IPS-15b (cell line): ENCODE data around the gene LEAP2.

Experiments
- H3K27me3 ChIP-seq: one replicate; pipeline ENCODE4 v1.6.1; 2013; ENCODE audit warnings: low read length; ENCODE audit not compliant: control insufficient read depth, insufficient read depth
- H3K36me3 ChIP-seq: one replicate; pipeline ENCODE4 v1.6.1; 2013; ENCODE audit warnings: low read length; ENCODE audit not compliant: control insufficient read depth, insufficient read depth
- H3K4me1 ChIP-seq: one replicate; pipeline ENCODE4 v1.6.1; 2013; ENCODE audit warnings: mild to moderate bottlenecking, low read length; ENCODE audit not compliant: control insufficient read depth, insufficient read depth
- H3K4me3 ChIP-seq: one replicate; pipeline ENCODE4 v1.5.1; 2013; ENCODE audit warnings: low read depth, low read length
- H3K9ac ChIP-seq: one replicate; pipeline ENCODE4 v1.6.1; 2013; ENCODE audit warnings: low read depth, mild to moderate bottlenecking, low read length
- H3K9me3 ChIP-seq: one replicate; pipeline ENCODE4 v1.6.1; 2013; ENCODE audit warnings: mild to moderate bottlenecking, low read length; ENCODE audit not compliant: control insufficient read depth, insufficient read depth

Gene LEAP2, protein sequence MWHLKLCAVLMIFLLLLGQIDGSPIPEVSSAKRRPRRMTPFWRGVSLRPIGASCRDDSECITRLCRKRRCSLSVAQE

GRCh38 chr5:132873119-132873929 lies at the start of gene LEAP2:
TSS of gene LEAP2 (plus strand) at chr5:132873668. CDS start at chr5:132873695, 27 bp downstream.
- Histone ChIP-seq H3K9ac (no peak within 1 kb of the TSS), H3K4me3 (no peak within 1 kb of the TSS), H3K4me1 (no peaks in the 10 kb centered on the region), H3K9me3 (no peaks in the 10 kb centered on the region), H3K27me3 (no peaks in the 10 kb centered on the region), H3K36me3 (peaks cover under 1% of the 10 kb centered on the region)

DNA sequence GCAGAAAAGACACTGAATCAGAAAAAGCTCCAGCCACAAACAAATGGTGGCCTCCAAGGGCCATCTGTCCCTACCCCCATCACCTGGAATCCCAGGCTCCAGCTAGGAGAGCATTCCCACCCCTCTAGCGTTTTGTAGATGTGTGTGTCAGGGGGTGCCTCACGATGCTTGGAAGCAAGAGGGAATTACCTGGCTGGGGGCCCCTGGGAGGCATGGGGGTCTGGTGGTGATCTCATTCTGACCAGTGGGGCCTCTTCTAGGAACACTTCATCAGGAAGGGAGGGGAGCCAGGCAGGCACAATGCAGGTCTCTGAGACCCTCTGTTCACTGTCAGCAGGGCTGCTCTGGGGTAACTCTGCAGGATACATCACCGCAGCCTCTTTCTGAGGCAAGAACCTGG lies 49.0 kb upstream of the LEAP2 start:
- H3K9me3 ChIP-seq: no peaks in the 10 kb centered on the region
- no peak overlapping the region for H3K9ac ChIP-seq
- peaks cover 7% of the 10 kb centered on the region for H3K4me1 ChIP-seq
- H3K27me3 ChIP-seq: peaks cover 70% of the 10 kb centered on the region
- H3K4me3 ChIP-seq: no peak overlapping the region
- H3K36me3 ChIP-seq: no peaks in the 10 kb centered on the region

GRCh38 chr5:132825033-132825833 lies 48.2 kb upstream of the LEAP2 start:
- Histone ChIP-seq H3K27me3 (peaks cover 77% of the 10 kb centered on the region), H3K36me3 (no peaks in the 10 kb centered on the region), H3K4me1 (peaks cover 7% of the 10 kb centered on the region), H3K9me3 (no peaks in the 10 kb centered on the region), H3K9ac (peak overlapping the region; percentile 56), H3K4me3 (peak overlapping the region; percentile 37)

DNA sequence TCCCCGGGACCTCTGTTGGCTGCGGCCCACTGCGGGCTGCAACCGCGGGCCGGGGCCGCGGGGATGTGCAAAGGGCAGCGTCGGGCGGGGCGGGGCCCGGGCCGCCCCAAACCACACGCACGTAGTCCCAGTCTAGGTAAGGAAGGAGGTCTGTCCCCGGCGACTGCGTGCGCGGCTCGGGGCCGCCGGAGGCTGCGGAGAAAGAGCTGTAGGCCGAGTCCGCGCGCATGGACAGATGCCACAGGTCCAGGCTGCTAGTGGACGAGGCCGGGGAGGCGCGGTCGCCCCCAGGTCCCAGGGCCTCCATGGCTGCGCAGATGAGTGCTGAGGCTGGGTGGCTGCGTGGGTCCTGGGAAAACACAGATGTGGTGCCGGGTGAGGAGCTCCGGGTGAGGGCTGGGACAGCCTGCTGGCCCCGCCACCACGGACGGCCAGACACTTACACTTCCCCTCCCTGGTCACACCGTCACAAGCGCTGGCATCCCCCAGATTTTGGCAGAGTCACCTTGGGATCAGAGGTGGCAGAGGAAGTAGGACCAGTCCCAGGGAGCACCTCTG lies 47.6 kb upstream of the LEAP2 start:
- Histone ChIP-seq H3K4me3 (peak overlapping the region; percentile 37), H3K4me1 (peaks cover 7% of the 10 kb centered on the region), H3K36me3 (no peaks in the 10 kb centered on the region), H3K9me3 (no peaks in the 10 kb centered on the region), H3K27me3 (peaks cover 77% of the 10 kb centered on the region), H3K9ac (peak overlapping the region; percentile 47)

GRCh38 chr5:132826424-132827082 lies 46.9 kb upstream of the LEAP2 start:
- Histone ChIP-seq H3K36me3 (no peaks in the 10 kb centered on the region), H3K4me1 (peaks cover 7% of the 10 kb centered on the region), H3K27me3 (peaks cover 77% of the 10 kb centered on the region), H3K9me3 (no peaks in the 10 kb centered on the region), H3K4me3 (peak overlapping the region; percentile 37), H3K9ac (no peak overlapping the region)

DNA sequence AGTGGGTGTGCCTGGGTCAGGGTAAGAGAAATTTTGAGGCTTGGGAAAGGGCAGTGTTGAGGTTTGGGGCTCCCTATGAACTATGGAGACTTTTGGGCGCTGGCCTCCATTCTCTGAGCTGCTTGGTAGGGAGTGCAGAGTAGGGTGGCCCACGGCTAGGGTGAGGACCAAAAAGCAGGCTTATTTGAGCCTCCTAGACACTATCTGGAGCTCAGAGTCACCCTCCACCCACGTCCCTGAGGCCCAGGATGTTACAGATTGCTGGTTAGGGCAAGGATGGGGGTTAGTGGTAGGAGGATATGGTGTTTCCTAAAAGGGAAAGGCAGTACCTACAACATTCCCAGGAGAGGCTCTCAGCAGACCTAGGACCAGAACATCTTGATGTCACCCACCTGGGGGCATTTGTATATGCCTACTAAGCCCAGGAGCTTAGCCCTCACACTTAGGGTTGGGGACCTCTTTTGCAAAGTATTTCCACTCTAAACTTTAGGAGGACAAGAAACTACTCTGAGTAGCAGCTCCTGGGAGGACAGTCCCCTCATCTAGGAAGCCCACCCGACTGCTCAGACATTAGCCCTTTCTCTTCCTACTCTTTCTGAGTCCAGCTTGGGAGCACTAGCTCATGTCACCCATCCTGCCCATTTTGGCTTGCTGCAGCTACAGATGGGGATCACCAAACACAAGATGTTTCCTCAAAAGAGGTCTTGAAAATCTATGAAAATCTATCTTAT lies 45.4 kb upstream of the LEAP2 start:
- H3K9me3 ChIP-seq: no peaks in the 10 kb centered on the region
- no peak overlapping the region for H3K9ac ChIP-seq
- no peak overlapping the region for H3K4me3 ChIP-seq
- no peaks in the 10 kb centered on the region for H3K36me3 ChIP-seq
- peaks cover 7% of the 10 kb centered on the region for H3K4me1 ChIP-seq
- peaks cover 85% of the 10 kb centered on the region for H3K27me3 ChIP-seq

DNA sequence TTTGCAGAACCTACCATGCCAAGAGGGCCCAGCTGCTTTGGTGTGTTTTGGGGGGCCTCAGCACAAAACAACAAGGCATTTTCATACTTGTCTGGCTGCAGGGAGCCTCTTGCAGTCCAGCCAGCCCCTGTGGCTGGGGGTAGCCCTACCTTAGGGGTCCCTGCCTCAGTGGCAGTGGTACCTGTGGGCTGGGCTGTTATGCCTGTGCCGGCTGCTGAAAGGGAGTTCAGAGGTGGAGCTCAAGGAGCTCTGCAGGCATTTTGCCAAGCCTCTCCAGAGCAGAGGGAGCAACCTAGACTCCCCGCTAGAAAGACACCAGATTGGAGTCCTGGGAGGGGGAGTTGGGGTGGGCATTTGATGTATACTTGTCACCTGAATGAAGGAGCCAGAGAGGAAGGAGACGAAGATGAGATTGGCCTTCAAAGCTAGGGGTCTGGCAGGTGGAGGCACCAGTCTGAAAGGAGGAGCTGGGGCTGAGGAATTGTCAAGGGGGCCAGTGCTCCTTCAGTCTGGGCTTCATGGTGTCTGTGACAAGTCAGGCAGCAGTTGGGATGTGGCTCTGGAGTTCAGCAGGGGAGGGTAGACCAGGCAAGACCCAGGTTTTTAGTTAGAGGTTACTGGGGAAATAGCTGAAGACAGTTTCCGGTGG lies 44.5 kb upstream of the LEAP2 start:
- H3K9ac ChIP-seq: no peak overlapping the region

DNA sequence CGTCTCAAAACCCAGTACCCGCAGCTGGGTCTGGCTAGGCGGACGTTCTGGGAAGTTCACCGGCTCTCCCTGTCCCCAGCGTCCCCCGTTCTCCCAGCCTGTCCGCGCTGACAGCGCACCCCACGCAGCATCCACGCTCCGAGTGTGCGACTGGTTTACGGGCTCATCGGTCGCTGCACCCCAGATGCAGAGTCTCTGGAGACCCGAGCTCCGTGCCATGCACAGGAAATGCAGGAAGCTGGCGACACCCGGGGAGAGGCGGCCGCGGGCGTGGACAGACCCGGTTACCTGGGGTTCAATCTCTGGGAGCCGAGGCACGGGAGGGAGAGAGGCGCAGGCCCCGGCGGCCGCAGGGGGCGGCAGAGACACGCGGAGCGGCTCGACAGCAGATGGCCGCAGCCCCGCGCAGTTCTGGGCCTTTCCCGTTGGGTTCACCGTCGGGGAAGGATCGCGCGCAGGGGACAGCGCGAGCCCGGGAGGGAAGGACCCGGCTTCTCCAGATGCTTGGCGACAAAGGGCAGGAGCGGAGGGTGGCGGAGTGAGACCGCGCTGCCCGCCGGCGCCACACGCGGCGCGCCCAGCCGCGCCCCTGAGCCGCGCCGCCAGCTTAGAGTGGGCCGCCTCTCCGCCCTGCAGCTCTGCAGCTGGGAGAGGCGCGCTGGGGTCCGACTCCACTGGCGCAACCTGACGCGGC lies 43.6 kb upstream of the LEAP2 start:
- Histone ChIP-seq H3K4me3 (peak overlapping the region; percentile 73), H3K27me3 (peaks cover 73% of the 10 kb centered on the region), H3K36me3 (no peaks in the 10 kb centered on the region), H3K4me1 (peaks cover 4% of the 10 kb centered on the region), H3K9me3 (no peaks in the 10 kb centered on the region), H3K9ac (no peak overlapping the region)

More for the DNA sequence above, 44.5 kb upstream of the LEAP2 start:
- peaks cover 6% of the 10 kb centered on the region for H3K4me1 ChIP-seq
- H3K27me3 ChIP-seq: peaks cover 82% of the 10 kb centered on the region
- peak overlapping the region; percentile 73 for H3K4me3 ChIP-seq
- no peaks in the 10 kb centered on the region for H3K9me3 ChIP-seq
- H3K36me3 ChIP-seq: no peaks in the 10 kb centered on the region

- Histone ChIP-seq H3K9me3 (no peaks in the 10 kb centered on the region), H3K4me3 (peak within 1 kb of the TSS; percentile 73), H3K27me3 (peaks cover 68% of the 10 kb centered on the region), H3K4me1 (peaks cover 4% of the 10 kb centered on the region), H3K36me3 (no peaks in the 10 kb centered on the region), H3K9ac (peak within 1 kb of the TSS; percentile 26)
Measured at GRCh38 chr5:132830436-132831094, 42.9 kb upstream of the LEAP2 start, which contains the start of gene SHROOM1. TSS of gene SHROOM1 (minus strand) at chr5:132830647. CDS start at chr5:132826140, 4,507 bp downstream.
